PC-3 (cell line): ENCODE measurements around the gene NME7. TPM values are rescaled to one million over a fixed set of nuclear protein-coding genes. Genes with fewer than 3 reads are reported as not detected.

Experiments
- ATAC-seq: fragments of 200-7000 bp; cut with Tn5 transposase; 2 replicates; pipeline ENCODE4 v1.9.1; 2020; ENCODE audit warnings: mild to moderate bottlenecking, moderate library complexity
- BruUV-seq: library from RNA; stranded (reverse); fragments of 400-500 nt; replicated peaks from 2 replicates; lab custom pipeline; 2021; lab: Mats Ljungman, UMichigan
- CTCF ChIA-PET: fragments of 300-600 bp; sonication (Branson Sonifier 250); formaldehyde crosslinking; loops from one replicate; lab custom pipeline; 2022; ENCODE audit warnings: antibody characterized with exemption; lab: Charles Lee
- POLR2A ChIA-PET: fragments of 300-600 bp; sonication (Branson Sonifier 250); formaldehyde crosslinking; loops from one replicate; lab custom pipeline; 2022; ENCODE audit warnings: antibody characterized with exemption; ENCODE audit not compliant: unreplicated experiment; lab: Charles Lee
- DNase-seq: peaks from one replicate; pipeline ENCODE4 v3.0.0-alpha.2; 2015
- H2AFZ ChIP-seq: fragments of 300-600 bp; sonication (generic); 2 replicates; pipeline ENCODE4 v1.6.0; 2016; ENCODE audit warnings: antibody characterized with exemption, low read length
- H3F3A ChIP-seq: fragments of 300-600 bp; sonication (generic); one replicate; pipeline ENCODE4 v1.6.0; 2017; ENCODE audit warnings: antibody characterized with exemption, low read length, control low read depth, mild to moderate bottlenecking; ENCODE audit not compliant: unreplicated experiment
- H3K27ac ChIP-seq: fragments of 300-600 bp; sonication (generic); 2 replicates; pipeline ENCODE4 v1.5.1; 2016; ENCODE audit warnings: mild to moderate bottlenecking, low read length
- H3K27me3 ChIP-seq: fragments of 300-600 bp; sonication (generic); 2 replicates; pipeline ENCODE4 v1.6.1; 2016; ENCODE audit warnings: low read length, mixed read lengths
- H3K36me3 ChIP-seq: fragments of 300-600 bp; sonication (generic); 2 replicates; pipeline ENCODE4 v1.6.1; 2016; ENCODE audit warnings: low read depth, mixed run types, low read length, mixed read lengths
- H3K4me1 ChIP-seq: fragments of 300-600 bp; sonication (generic); 2 replicates; pipeline ENCODE4 v1.5.1; 2016; ENCODE audit warnings: low read length; ENCODE audit not compliant: insufficient read depth
- H3K4me2 ChIP-seq: fragments of 300-600 bp; sonication (generic); 2 replicates; pipeline ENCODE4 v1.6.0; 2016; ENCODE audit warnings: low read length
- H3K4me3 ChIP-seq: fragments of 300-600 bp; sonication (generic); 2 replicates; pipeline ENCODE4 v1.5.1; 2016; ENCODE audit warnings: mild to moderate bottlenecking, low read length, mixed read lengths
- H3K79me2 ChIP-seq: fragments of 300-600 bp; sonication (generic); 2 replicates; pipeline ENCODE4 v1.6.1; 2017; ENCODE audit warnings: low read length, mixed read lengths
- H3K9ac ChIP-seq: fragments of 300-600 bp; sonication (generic); 2 replicates; pipeline ENCODE4 v1.6.0; 2016; ENCODE audit warnings: mild to moderate bottlenecking, low read length
- H3K9me2 ChIP-seq: fragments of 300-600 bp; sonication (generic); replicated peaks from 2 replicates; pipeline ENCODE4 v1.6.1; 2016; ENCODE audit warnings: mixed run types, low read length, mixed read lengths
- H3K9me3 ChIP-seq: fragments of 300-600 bp; sonication (generic); 2 replicates; pipeline ENCODE4 v1.6.1; 2016; ENCODE audit warnings: low read length, mixed read lengths
- H4K20me1 ChIP-seq: fragments of 300-600 bp; sonication (generic); 2 replicates; pipeline ENCODE4 v1.6.1; 2016; ENCODE audit warnings: low read length, mixed read lengths
- EZH2 ChIP-seq: fragments of 300-600 bp; sonication (generic); IDR thresholded peaks from one replicate; pipeline ENCODE4 v1.6.1; 2017; ENCODE audit warnings: antibody characterized with exemption, mild to moderate bottlenecking, low read length; ENCODE audit not compliant: unreplicated experiment
- EZH2phosphoT487 ChIP-seq: fragments of 300-600 bp; sonication (generic); IDR thresholded peaks from 2 replicates; pipeline ENCODE4 v1.6.1; 2018; ENCODE audit warnings: mild to moderate bottlenecking, antibody characterized with exemption, low read length, borderline replicate concordance
- intact Hi-C: fragments of 100-400 bp; cut with micrococcal nuclease; formaldehyde crosslinking; loops from 2 replicates; pipeline ENCODE4 v1.9.0; 2023
- total RNA-seq: library from RNA; depleted of rRNA; stranded (reverse); fragments of >200 nt; gene quantifications from 2 replicates; pipeline ENCODE4 v1.2.3, GENCODE V29; 2014
- TF ChIP-seq, protein P1 (sequence below): fragments of 300-600 bp; sonication (generic); conservative IDR thresholded peaks from 2 replicates; pipeline ENCODE4 v1.5.1; 2017; ENCODE audit warnings: antibody characterized with exemption, low read depth, mild to moderate bottlenecking, low read length

NME7 gene
- total RNA-seq, 1 experiment from 2014 or later, result 18.9 TPM

DNA sequence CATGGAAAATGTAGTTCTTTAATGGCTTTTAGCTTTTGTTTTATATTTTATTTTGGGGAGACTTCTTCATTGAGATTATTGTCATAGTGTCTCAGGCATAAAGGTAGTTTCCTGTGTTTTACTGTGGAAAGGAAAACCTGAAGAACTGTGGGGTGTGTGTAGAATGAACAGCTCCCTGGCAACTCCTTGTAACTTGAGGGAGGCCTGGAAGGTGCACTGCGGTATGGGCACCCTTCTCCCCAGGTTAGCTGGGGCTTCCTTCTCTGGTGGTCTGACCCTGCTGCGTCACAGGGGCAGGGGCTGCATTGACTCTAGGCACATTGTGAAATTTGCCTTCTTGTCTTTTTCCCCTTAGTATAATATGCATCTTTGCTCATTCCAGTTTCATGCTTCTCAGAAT, 259.4 kb downstream of the NME7 start:
- TF ChIP-seq, protein P1, sequence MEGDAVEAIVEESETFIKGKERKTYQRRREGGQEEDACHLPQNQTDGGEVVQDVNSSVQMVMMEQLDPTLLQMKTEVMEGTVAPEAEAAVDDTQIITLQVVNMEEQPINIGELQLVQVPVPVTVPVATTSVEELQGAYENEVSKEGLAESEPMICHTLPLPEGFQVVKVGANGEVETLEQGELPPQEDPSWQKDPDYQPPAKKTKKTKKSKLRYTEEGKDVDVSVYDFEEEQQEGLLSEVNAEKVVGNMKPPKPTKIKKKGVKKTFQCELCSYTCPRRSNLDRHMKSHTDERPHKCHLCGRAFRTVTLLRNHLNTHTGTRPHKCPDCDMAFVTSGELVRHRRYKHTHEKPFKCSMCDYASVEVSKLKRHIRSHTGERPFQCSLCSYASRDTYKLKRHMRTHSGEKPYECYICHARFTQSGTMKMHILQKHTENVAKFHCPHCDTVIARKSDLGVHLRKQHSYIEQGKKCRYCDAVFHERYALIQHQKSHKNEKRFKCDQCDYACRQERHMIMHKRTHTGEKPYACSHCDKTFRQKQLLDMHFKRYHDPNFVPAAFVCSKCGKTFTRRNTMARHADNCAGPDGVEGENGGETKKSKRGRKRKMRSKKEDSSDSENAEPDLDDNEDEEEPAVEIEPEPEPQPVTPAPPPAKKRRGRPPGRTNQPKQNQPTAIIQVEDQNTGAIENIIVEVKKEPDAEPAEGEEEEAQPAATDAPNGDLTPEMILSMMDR, result no peak
- TF ChIP-seq EZH2phosphoT487 (no peak), EZH2 (no peak)
- BruUV-seq, result no TSS peak
- no peak for DNase-seq
- H3K9me3 ChIP-seq, result no peaks in the 10 kb centered on the region
- H3K4me2 ChIP-seq, result peak overlapping the region; percentile 92
- peaks cover 58% of the 10 kb centered on the region for H3K4me1 ChIP-seq
- H4K20me1 ChIP-seq, result peaks cover 22% of the 10 kb centered on the region
- CTCF ChIA-PET, result interaction anchor here (1.1 kb wide), 1 partner anchor 505 kb away, joined by 5 read pairs; no protein-coding TSS in a partner anchor
- H3K27ac ChIP-seq, result peak overlapping the region; percentile 64
- H3F3A ChIP-seq, result no peaks in the 10 kb centered on the region
- H2AFZ ChIP-seq, result no peak overlapping the region
- peaks cover 19% of the 10 kb centered on the region for H3K36me3 ChIP-seq
- peak overlapping the region; percentile 77 for H3K9ac ChIP-seq
- H3K27me3 ChIP-seq, result no peaks in the 10 kb centered on the region
- H3K9me2 ChIP-seq, result no peaks in the 10 kb centered on the region
- peak overlapping the region; percentile 93 for H3K4me3 ChIP-seq
- POLR2A ChIA-PET, result no interaction called here
- H3K79me2 ChIP-seq, result peaks cover 63% of the 10 kb centered on the region
- intact Hi-C loops, result loop anchor here (1.0 to 10.0 kb wide), 7 partner anchors 188 to 763 kb away; partner anchors contain the start of genes BLZF1 and NME7
- no peak for ATAC-seq

DNA sequence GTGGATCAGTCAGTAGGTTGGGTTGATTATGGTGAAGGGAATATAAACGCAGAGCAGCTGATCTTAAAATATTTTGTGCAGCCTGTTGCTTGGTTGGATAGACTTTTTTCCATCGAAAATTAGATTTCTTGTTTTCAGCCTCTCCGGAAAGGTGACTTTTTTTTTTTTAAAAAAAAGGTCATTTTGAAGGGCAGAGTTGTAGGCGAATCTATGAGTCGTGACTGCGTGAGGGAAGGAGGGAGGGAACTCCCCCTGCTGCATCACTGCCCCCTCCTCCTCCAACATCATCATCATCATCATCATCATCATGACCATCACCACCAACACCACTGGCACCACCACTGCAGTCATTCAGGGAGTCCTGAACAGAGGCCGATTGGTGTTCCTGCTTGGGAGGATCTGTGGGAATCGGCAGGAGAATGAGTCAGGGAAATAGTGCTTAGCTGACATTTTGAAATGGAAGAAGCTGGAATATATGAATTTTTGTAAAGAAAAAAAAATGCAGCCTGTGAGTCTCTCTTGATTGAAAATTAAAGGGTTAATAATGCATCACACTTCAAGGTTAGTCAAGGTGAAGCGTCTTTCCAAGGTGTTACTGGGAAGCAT, 259.9 kb downstream of the NME7 start:
- CTCF ChIA-PET, result interaction anchor here (0.6 to 1.1 kb wide), 3 partner anchors 9 to 504 kb away, joined by 3 to 5 read pairs (median 5); no protein-coding TSS in a partner anchor

More for the DNA sequence above, 259.9 kb downstream of the NME7 start:
- intact Hi-C loops, result loop anchor here (1.0 to 10.0 kb wide), 11 partner anchors 55 to 763 kb away; partner anchors contain the start of genes BLZF1 and NME7
- Histone ChIP-seq H3K4me1 (peaks cover 58% of the 10 kb centered on the region), H2AFZ (peak overlapping the region; percentile 14; the same call in 1 of the 2 replicates), H3K27me3 (no peaks in the 10 kb centered on the region), H3K79me2 (peaks cover 62% of the 10 kb centered on the region), H3K9me3 (no peaks in the 10 kb centered on the region), H3K9ac (peak overlapping the region; percentile 77), H3K27ac (peak overlapping the region; percentile 64), H3K36me3 (peaks cover 17% of the 10 kb centered on the region), H3K4me3 (peak overlapping the region; percentile 93), H3K9me2 (no peaks in the 10 kb centered on the region), H3F3A (no peaks in the 10 kb centered on the region), H4K20me1 (peaks cover 22% of the 10 kb centered on the region), H3K4me2 (peak overlapping the region; percentile 92)
- POLR2A ChIA-PET, result interaction anchor here (0.7 kb wide), 2 partner anchors 48 to 241 kb away, joined by 3 to 8 read pairs; no protein-coding TSS in a partner anchor
- BruUV-seq, result no TSS peak
- ATAC-seq (no peak), DNase-seq (peak; percentile 57)
- TF ChIP-seq EZH2phosphoT487 (no peak), EZH2 (no peak)
- TF ChIP-seq, protein P1, result no peak
